GM10266 (cell line): Measurements from ENCODE around the gene CKMT2.

Experiments used
- DNase-seq: peaks from one replicate; pipeline ENCODE4 v3.0.0; 2012; ENCODE audit errors: extremely low spot score
- CTCF ChIP-seq: IDR thresholded peaks from 2 replicates; pipeline ENCODE4 v1.5.1; 2012; ENCODE audit warnings: mild to moderate bottlenecking, low read depth; ENCODE audit not compliant: control insufficient read depth, insufficient read depth; ENCODE audit errors: missing control alignments

CKMT2 gene

GRCh38 chr5:81228084-81228483 is 5.0 kb upstream of the CKMT2 start:
- TF ChIP-seq CTCF: no peak
- no peak for DNase-seq

- DNase-seq: no peak
- no peak for TF ChIP-seq CTCF
Measured at GRCh38 chr5:81230416-81230815, 2.7 kb upstream of the CKMT2 start.

GRCh38 chr5:81232464-81233079 is 550 bp upstream of the CKMT2 start:
- DNase-seq: no peak
- TF ChIP-seq CTCF: no peak

GRCh38 chr5:81234299-81234698 is 1.2 kb downstream of the CKMT2 start:
- no peak for DNase-seq
- TF ChIP-seq CTCF: no peak

- DNase-seq: no peak
- no peak for TF ChIP-seq CTCF
Measured at GRCh38 chr5:81234801-81235200, 1.7 kb downstream of the CKMT2 start.

GRCh38 chr5:81235287-81236072 is 2.4 kb downstream of the CKMT2 start:
- DNase-seq: no peak

More at GRCh38 chr5:81235287-81236072, 2.4 kb downstream of the CKMT2 start:
- TF ChIP-seq CTCF: no peak
